Measurements from ENCODE around the gene OXT. TPM values are rescaled to one million over a fixed set of nuclear protein-coding genes. Genes with fewer than 3 reads are reported as not detected.
"Not testable (repeated sequence)": the region's sequence is repeated elsewhere in the genome, so short reads cannot be mapped to it uniquely, and the experiment has no call there.

Gene OXT
- total RNA-seq, 1 donor from 2014 or later = not detected

DNA sequence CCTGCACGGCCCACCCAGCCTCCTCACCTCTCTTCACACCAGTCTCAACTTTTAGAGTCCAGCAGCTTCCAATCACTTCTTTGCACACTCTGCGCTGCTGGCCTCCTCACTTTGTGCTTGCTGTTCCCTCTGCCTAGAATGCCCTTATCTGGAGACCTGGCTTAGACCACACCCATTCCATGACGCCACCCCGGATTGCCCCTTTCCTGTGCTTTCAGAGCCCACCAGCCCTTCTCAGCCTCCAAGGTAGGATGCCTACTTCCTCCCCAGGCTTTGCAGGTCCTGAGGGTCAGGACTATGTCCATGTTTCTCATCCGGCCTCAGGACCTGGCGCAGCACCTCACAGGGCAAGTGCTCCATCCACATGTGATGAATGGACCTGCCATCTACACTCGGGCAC lies 40.1 kb downstream of the OXT start:
- peaks cover 6% of the 10 kb centered on the region for H3K27me3 Mint-ChIP-seq (ENCODE audit: unreplicated experiment)
- H3K27ac Mint-ChIP-seq (ENCODE audit: unreplicated experiment) = no peak overlapping the region
- no peak for DNase-seq
- H3K9me3 Mint-ChIP-seq (ENCODE audit: unreplicated experiment) = peaks cover 2% of the 10 kb centered on the region
- H3K36me3 Mint-ChIP-seq (ENCODE audit: unreplicated experiment) = no peaks in the 10 kb centered on the region
- H3K4me1 Mint-ChIP-seq (ENCODE audit: low read depth, unreplicated experiment) = peaks cover 13% of the 10 kb centered on the region
- H3K4me3 Mint-ChIP-seq (ENCODE audit: unreplicated experiment) = no peak overlapping the region
- TF ChIP-seq, protein P1, sequence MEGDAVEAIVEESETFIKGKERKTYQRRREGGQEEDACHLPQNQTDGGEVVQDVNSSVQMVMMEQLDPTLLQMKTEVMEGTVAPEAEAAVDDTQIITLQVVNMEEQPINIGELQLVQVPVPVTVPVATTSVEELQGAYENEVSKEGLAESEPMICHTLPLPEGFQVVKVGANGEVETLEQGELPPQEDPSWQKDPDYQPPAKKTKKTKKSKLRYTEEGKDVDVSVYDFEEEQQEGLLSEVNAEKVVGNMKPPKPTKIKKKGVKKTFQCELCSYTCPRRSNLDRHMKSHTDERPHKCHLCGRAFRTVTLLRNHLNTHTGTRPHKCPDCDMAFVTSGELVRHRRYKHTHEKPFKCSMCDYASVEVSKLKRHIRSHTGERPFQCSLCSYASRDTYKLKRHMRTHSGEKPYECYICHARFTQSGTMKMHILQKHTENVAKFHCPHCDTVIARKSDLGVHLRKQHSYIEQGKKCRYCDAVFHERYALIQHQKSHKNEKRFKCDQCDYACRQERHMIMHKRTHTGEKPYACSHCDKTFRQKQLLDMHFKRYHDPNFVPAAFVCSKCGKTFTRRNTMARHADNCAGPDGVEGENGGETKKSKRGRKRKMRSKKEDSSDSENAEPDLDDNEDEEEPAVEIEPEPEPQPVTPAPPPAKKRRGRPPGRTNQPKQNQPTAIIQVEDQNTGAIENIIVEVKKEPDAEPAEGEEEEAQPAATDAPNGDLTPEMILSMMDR (IDR thresholded peaks at IDR 0.05; ENCODE audit: partially characterized antibody, unreplicated experiment) = no peak

DNA sequence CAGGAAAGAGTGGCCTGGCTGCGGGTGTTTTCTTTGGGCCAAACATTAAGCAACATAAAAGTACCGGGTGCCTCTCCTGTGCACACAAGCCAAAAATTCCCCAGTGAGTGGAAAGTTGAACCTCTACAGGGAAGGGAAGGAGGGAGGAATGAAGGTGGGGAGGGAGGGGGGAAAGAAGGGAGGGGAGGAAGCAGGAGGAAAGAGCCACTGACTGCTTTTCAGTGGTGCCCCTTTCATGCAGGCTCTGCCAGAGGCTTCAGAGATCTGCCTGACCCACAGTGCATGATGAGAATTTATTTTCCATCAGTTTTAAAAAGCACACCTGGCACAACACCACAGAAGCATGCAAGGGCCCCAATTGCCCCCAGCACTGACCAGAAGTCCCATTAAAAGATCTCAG lies 40.6 kb downstream of the OXT start:
- Mint-ChIP-seq H3K36me3 (ENCODE audit: unreplicated experiment) (no peaks in the 10 kb centered on the region), H3K4me3 (ENCODE audit: unreplicated experiment) (no peak overlapping the region), H3K4me1 (ENCODE audit: low read depth, unreplicated experiment) (peaks cover 12% of the 10 kb centered on the region), H3K27me3 (ENCODE audit: unreplicated experiment) (peaks cover 6% of the 10 kb centered on the region), H3K9me3 (ENCODE audit: unreplicated experiment) (peaks cover 2% of the 10 kb centered on the region), H3K27ac (ENCODE audit: unreplicated experiment) (no peak overlapping the region)
- TF ChIP-seq, protein P1 (IDR thresholded peaks at IDR 0.05; ENCODE audit: partially characterized antibody, unreplicated experiment) = no peak
- DNase-seq = no peak

DNA sequence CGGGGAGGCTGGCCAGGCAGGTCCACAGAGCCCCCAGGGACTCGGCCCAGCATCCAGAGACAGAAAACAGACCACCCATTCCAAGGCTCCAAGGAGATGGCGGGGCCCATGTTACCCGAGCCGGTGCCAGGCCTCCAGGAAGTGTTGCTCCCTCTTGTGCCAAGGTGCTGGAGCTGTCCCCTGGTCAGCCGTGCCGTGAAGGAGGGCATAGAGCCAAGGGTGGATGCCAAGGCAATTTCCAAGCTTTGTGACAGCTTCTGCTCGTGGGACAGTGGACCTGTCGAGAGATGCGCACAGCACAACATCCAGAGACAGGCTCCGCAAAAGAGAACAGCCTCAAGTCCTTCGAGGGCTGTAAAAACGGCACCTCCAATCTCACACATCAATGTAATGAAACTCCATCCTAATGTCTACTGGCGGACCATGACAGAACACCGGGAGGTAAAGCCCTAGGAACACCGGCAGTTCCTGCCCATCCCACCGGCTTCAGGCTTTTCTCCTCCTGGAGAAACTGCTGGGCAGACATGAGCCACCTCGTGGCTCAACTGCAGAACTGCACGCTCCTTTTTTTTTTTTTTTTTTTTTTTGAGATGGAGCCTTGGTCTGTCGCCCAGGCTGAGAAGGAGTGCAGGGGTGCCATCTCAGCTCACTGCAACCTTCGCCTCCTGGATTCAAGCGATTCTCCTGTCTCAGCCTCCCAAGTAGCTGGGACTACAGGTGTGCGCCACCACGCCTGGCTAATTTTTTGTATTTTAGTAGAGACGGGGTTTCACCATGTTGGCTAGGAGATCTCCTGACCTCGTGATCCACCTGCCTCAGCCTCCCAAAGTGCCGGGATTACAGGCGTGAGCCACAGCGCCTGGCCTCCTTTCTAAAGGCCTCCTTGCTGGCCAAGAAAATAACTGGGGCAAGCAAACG lies 44.0 kb downstream of the OXT start:
- Mint-ChIP-seq H3K9me3 (ENCODE audit: unreplicated experiment) (peaks cover 2% of the 10 kb centered on the region), H3K27me3 (ENCODE audit: unreplicated experiment) (peaks cover 6% of the 10 kb centered on the region), H3K4me1 (ENCODE audit: low read depth, unreplicated experiment) (peaks cover 10% of the 10 kb centered on the region), H3K27ac (ENCODE audit: unreplicated experiment) (no peak overlapping the region), H3K36me3 (ENCODE audit: unreplicated experiment) (no peaks in the 10 kb centered on the region), H3K4me3 (ENCODE audit: unreplicated experiment) (no peak overlapping the region)
- peak; percentile 52 for DNase-seq
- TF ChIP-seq, protein P1 (IDR thresholded peaks at IDR 0.05; ENCODE audit: partially characterized antibody, unreplicated experiment) = peak; percentile 96

DNA sequence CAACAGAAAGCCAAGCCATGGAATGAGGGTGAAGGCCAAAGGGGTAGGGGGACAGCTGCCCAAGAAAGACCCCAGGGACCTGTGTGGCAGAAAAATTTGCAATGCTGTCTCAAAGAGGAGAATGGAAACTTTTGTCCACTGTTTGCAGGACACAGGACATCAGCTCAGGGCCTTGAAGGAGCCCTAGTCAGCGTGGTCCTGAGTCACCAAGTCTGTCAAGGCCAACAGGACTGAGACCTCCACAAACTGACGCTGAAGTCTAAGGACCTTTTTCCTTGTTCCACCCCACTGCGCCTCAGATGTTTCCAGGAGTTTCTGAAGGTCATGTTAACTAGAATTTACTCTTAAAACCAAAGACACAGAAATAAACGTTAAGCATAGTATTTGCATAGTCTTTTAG lies 44.9 kb downstream of the OXT start:
- Mint-ChIP-seq H3K36me3 (ENCODE audit: unreplicated experiment) (peaks cover 8% of the 10 kb centered on the region), H3K27me3 (ENCODE audit: unreplicated experiment) (peaks cover 3% of the 10 kb centered on the region), H3K4me3 (ENCODE audit: unreplicated experiment) (no peak overlapping the region), H3K27ac (ENCODE audit: unreplicated experiment) (no peak overlapping the region), H3K4me1 (ENCODE audit: low read depth, unreplicated experiment) (peaks cover 9% of the 10 kb centered on the region), H3K9me3 (ENCODE audit: unreplicated experiment) (peaks cover 6% of the 10 kb centered on the region)
- TF ChIP-seq, protein P1 (IDR thresholded peaks at IDR 0.05; ENCODE audit: partially characterized antibody, unreplicated experiment) = no peak
- DNase-seq = no peak

DNA sequence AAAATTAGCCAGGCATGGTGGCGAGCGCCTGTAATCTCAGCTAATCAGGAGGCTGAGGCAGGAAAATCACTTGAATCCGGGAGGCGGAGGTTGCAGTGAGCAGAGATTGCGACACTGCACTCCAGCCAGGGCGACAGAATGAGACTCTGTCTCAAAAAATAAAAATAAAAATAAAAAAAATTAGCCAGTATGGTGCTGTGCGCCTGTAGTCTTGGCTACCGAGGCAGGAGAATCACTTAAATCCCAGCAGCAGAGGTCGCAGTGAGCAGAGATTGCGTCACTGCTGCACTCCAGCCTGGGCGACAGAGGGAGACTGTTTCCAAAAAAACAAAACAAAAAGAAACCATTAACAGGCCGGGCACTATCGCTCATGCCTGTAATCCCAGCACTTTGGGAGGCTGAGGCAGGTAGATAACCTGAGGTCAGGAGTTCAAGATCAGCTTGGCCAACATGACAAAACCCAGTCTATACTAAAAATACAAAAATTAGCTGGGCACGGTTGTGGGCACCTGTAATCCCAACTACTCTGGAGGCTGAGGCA lies 46.5 kb downstream of the OXT start:
- not testable (repeated sequence) for H3K4me3 Mint-ChIP-seq (ENCODE audit: unreplicated experiment); H3K27ac Mint-ChIP-seq (ENCODE audit: unreplicated experiment); H3K4me1 Mint-ChIP-seq (ENCODE audit: low read depth, unreplicated experiment); H3K27me3 Mint-ChIP-seq (ENCODE audit: unreplicated experiment); DNase-seq
- peaks cover 12% of the 10 kb centered on the region for H3K9me3 Mint-ChIP-seq (ENCODE audit: unreplicated experiment)
- peaks cover 24% of the 10 kb centered on the region for H3K36me3 Mint-ChIP-seq (ENCODE audit: unreplicated experiment)

All from glutamatergic neuron (in vitro differentiated cells).